Right atrium auricular region (tissue), 2 donors: Measurements from ENCODE around the gene IL16. TPM values are rescaled to one million over a fixed set of nuclear protein-coding genes. Genes with fewer than 3 reads are reported as not detected.

Experiments
- DNase-seq: peaks from one replicate; pipeline ENCODE4 v3.0.0-alpha.2; 2019; ENCODE audit warnings: low spot score
- H3K27ac ChIP-seq, 2 donors: fragments of 200-600 bp; sonication (generic); 1 replicate in 1 of 2; 2 replicates in 1 of 2; pipeline ENCODE4 v1.5.1; 2016 to 2019
- H3K27me3 ChIP-seq, 2 donors: fragments of 200-600 bp; sonication (generic); one replicate each; pipeline versions ENCODE4 v1.5.1 to v1.6.0; 2017 to 2019
- H3K36me3 ChIP-seq: fragments of 200-600 bp; sonication (generic); one replicate; pipeline ENCODE4 v1.5.1; 2016
- H3K4me1 ChIP-seq, 2 donors: fragments of 200-600 bp; sonication (generic); one replicate each; pipeline versions ENCODE4 v1.5.1 to v1.6.0; 2017 to 2019
- H3K4me3 ChIP-seq, 2 donors: fragments of 200-600 bp; sonication (generic); 1 replicate in 1 of 2; 2 replicates in 1 of 2; pipeline ENCODE4 v1.5.1; 2017 to 2019; ENCODE audit warnings: mild to moderate bottlenecking in 1 of 2, moderate library complexity in 1 of 2
- H3K9me3 ChIP-seq, 2 donors: fragments of 200-600 bp; sonication (generic); one replicate each; pipeline ENCODE4 v1.5.1; 2019
- CTCF ChIP-seq, 2 donors: fragments of 200-600 bp; sonication (generic); IDR thresholded peaks; one replicate each; pipeline ENCODE4 v1.5.1; 2019; ENCODE audit warnings: antibody characterized with exemption in 2 of 2
- total RNA-seq, 2 donors: library from RNA; depleted of rRNA; stranded (reverse); fragments of >200 nt; gene quantifications; one replicate each; pipeline ENCODE4 v1.1.0, GENCODE V29; 2016

The IL16 gene
- total RNA-seq, 2 donors from 2014 or later, result 3.9 to 12.1 TPM

DNA sequence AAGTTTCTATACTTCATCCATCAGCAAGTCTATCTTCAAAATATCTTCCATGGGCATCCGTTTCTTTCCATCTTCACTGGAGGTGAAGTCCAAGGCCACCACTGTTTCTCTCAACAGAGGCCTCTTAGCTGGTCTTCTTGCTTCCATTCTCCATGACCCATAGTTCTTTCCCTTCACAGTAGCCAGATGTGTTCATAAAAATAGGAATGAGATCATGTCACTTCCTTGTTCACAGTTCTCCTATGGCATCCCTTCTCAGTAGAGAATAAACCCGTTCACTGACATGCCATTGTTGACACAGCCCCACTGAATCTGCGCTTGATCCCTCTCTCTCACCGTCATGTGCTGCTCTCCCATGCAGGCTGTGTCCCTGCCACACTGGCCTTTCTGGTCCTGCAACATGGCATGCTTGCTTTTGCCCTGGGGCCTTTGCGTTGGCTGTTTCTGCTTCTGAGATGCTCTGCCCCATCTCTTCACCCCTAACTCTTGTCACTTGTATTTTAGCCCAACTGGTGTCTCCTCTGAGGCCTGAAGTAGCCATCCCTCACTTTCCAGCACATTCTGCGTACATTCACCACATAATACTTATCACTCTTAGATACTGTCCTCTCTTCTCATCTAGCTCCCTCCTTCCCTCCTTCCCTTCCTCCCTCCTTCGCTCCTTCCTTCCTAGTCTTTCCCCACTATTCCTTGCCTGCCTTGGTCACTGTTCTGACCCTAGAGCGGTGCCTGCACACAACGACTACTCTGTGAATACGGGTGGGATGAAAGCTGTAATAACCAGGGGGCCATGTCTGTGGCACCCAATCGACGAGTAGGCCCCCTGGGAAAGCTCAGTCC lies 85.3 kb downstream of the IL16 start:
- Histone ChIP-seq H3K36me3 (peaks cover 10% of the 10 kb centered on the region), H3K4me1 (no peaks in the 10 kb centered on the region)
- DNase-seq, result no peak

DNA sequence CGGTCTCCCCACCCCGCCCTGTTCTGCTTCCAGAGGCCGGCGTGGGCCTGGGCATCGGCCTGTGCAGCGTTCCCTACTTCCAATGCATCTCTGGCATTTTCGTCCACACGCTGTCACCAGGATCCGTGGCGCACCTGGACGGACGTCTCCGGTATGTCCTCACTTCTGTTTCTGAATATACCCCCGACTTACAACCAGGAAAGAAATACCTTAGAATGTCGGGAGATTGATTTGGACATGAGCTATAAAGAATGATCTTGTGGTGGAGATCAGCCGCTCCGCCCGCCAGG lies 85.9 kb downstream of the IL16 start:
- peaks cover 0 to under 1% of the 10 kb centered on the region in 2 donors for H3K9me3 ChIP-seq
- DNase-seq, result no peak
- H3K4me3 ChIP-seq, result no peak overlapping the region
- no peaks in the 10 kb centered on the region for H3K4me1 ChIP-seq
- H3K36me3 ChIP-seq, result peaks cover 10% of the 10 kb centered on the region
- no peak for TF ChIP-seq CTCF (IDR thresholded peaks at IDR 0.05)
- no peak overlapping the region for H3K27ac ChIP-seq
- no peaks in the 10 kb centered on the region for H3K27me3 ChIP-seq

More for the DNA sequence above, 85.3 kb downstream of the IL16 start:
- Histone ChIP-seq H3K27ac (no peak overlapping the region), H3K27me3 (no peaks in the 10 kb centered on the region), H3K4me3 (no peak overlapping the region), H3K9me3 (peaks cover 0 to 6% of the 10 kb centered on the region in 2 donors)
- no peak for TF ChIP-seq CTCF (IDR thresholded peaks at IDR 0.05)

GRCh38 chr15:81282911-81283310 lies 86.2 kb downstream of the IL16 start:
- H3K36me3 ChIP-seq, result peaks cover 10% of the 10 kb centered on the region

GRCh38 chr15:81284256-81285031 lies 87.8 kb downstream of the IL16 start:
- no peaks in the 10 kb centered on the region for H3K9me3 ChIP-seq
- TF ChIP-seq CTCF (IDR thresholded peaks at IDR 0.05), result no peak
- DNase-seq, result no peak
- no peaks in the 10 kb centered on the region for H3K27me3 ChIP-seq
- no peak overlapping the region for H3K4me3 ChIP-seq
- H3K36me3 ChIP-seq, result peaks cover 10% of the 10 kb centered on the region
- H3K4me1 ChIP-seq, result no peaks in the 10 kb centered on the region
- H3K27ac ChIP-seq, result no peak overlapping the region

More at GRCh38 chr15:81282911-81283310, 86.2 kb downstream of the IL16 start:
- H3K27ac ChIP-seq, result no peak overlapping the region
- H3K4me1 ChIP-seq, result no peaks in the 10 kb centered on the region
- H3K27me3 ChIP-seq, result no peaks in the 10 kb centered on the region
- no peak for TF ChIP-seq CTCF (IDR thresholded peaks at IDR 0.05)
- no peak overlapping the region for H3K4me3 ChIP-seq
- no peaks in the 10 kb centered on the region for H3K9me3 ChIP-seq
- DNase-seq, result no peak

- no peaks in the 10 kb centered on the region for H3K4me1 ChIP-seq
- no peak for DNase-seq
- H3K9me3 ChIP-seq, result no peaks in the 10 kb centered on the region
- no peak overlapping the region for H3K4me3 ChIP-seq
- TF ChIP-seq CTCF (IDR thresholded peaks at IDR 0.05), result no peak
- no peak overlapping the region for H3K27ac ChIP-seq
- H3K27me3 ChIP-seq, result no peaks in the 10 kb centered on the region
- peaks cover 10% of the 10 kb centered on the region for H3K36me3 ChIP-seq
Observed at GRCh38 chr15:81285461-81285860, 88.8 kb downstream of the IL16 start.
